CD4-positive, alpha-beta T cell treated with Interferon alpha-2 for 1 hour (primary cell): ENCODE data around the gene C15orf40.

Source experiments
- DNase-seq, 2 donors: peaks; one replicate each; pipeline ENCODE4 v3.0.0-alpha.2; 2020 to 2022

C15orf40 gene

GRCh38 chr15:82992436-82992998 lies 18.9 kb downstream of the C15orf40 start:
- DNase-seq = no peak

- peak in 1 of 2 donors; percentile 40 for DNase-seq
Observed at GRCh38 chr15:82986442-82986780, 25.0 kb downstream of the C15orf40 start.

GRCh38 chr15:82985688-82986441 lies 25.6 kb downstream of the C15orf40 start, which contains the start of gene RAMAC:
Gene RAMAC, plus strand, starts transcription at chr15:82986210. Its CDS starts 2,809 bp downstream, at chr15:82989019.
- peak; percentile 95 for DNase-seq

DNA sequence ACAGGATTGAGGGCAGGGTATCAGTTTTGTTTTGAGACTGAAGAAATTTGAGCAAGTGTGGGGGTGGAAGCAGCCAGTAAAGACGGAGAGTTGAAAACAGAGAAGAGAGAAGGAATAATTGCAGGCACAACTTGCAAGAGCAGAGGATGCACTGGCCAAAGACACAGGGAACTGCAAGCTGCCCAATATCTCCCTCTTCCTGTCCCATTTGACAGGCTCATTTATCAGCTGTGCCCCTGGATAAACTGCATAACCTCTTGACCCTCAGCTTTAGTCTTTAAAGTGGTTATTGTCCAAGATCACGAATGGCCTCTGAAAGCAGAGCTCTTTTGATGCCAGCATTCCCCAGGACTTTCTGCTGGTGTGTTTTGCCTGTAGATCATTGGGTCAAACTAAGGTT lies 30.5 kb downstream of the C15orf40 start:
- DNase-seq = no peak

GRCh38 chr15:82979726-82980125 lies 31.7 kb downstream of the C15orf40 start:
- DNase-seq = no peak

- DNase-seq = no peak
Observed at GRCh38 chr15:82978438-82978837, 33.0 kb downstream of the C15orf40 start.

- no peak for DNase-seq
Observed at GRCh38 chr15:82977076-82977475, 34.4 kb downstream of the C15orf40 start.

GRCh38 chr15:82972990-82973389 lies 38.4 kb downstream of the C15orf40 start:
- no peak for DNase-seq

- DNase-seq = no peak
Observed at GRCh38 chr15:82971218-82971984, 40.0 kb downstream of the C15orf40 start.

GRCh38 chr15:82970696-82971095 lies 40.7 kb downstream of the C15orf40 start:
- DNase-seq = no peak

DNA sequence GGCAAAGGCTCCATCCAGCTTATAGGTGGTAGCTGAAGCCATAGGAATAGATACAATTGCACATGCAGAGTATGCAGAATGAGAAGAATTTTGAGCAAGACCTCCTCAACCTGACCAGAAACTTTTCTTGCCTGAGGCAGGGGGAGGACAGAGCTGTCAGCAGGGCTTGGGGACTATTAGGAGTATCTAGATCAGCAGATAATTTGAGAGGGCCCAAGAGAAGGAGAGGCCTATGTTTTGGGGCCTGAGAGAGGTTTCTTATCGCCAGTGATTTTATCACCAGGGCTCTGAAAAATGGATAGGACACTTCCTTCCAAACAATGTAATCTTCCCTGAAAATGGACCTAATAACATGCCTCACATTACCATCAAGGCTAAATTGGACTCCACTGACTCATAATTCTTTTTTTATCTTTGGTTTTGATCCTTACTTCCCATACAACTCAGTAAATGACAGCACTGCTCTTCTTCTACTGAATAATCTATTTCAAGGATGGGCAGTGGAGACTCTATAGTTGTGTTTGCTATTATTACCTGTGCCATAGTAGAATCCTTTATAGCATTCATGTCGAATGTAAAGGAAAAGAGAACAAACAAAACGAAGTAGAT lies 41.3 kb downstream of the C15orf40 start:
- DNase-seq = no peak

DNA sequence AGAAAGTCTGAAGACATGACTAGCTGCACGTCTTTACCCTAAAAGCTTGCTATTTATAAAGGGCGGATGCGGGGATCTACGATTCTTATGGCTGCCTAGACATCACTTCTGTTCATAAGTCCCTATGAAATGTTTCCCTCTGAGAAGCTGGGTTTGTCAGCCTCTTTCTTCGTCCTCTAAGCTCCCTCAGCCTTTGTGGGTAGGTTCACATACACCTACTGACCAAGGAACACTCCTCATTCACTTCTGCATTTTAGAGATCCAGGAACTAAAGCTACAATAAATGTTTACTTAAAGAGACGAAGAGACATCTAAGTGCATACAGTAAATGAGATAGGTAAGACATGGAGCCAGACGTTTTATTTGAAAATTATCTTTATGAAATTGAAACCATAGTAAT lies 42.1 kb downstream of the C15orf40 start:
- DNase-seq = no peak

DNA sequence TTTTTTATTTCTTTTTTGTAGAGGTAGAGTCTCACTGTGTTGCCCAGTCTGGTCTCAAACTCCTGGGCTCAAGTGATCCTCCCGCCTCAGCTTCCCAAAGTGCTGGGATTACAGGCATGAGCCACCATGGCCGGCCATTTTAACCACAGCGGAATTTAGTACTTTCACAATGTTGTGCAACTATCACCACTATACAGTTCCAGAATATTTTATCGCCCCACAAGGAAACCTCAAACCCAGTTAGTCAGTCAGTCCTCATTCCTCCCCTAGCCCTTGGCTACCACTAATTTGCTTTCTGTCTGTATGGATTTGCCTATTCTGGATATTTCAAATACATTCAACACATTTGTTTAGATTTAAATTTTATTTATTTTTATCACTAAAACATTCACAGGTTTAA lies 43.4 kb downstream of the C15orf40 start:
- DNase-seq = no peak

GRCh38 chr15:82966671-82967071 lies 44.8 kb downstream of the C15orf40 start:
- DNase-seq = no peak

- no peak for DNase-seq
Observed at GRCh38 chr15:82964890-82965289, 46.5 kb downstream of the C15orf40 start.

DNA sequence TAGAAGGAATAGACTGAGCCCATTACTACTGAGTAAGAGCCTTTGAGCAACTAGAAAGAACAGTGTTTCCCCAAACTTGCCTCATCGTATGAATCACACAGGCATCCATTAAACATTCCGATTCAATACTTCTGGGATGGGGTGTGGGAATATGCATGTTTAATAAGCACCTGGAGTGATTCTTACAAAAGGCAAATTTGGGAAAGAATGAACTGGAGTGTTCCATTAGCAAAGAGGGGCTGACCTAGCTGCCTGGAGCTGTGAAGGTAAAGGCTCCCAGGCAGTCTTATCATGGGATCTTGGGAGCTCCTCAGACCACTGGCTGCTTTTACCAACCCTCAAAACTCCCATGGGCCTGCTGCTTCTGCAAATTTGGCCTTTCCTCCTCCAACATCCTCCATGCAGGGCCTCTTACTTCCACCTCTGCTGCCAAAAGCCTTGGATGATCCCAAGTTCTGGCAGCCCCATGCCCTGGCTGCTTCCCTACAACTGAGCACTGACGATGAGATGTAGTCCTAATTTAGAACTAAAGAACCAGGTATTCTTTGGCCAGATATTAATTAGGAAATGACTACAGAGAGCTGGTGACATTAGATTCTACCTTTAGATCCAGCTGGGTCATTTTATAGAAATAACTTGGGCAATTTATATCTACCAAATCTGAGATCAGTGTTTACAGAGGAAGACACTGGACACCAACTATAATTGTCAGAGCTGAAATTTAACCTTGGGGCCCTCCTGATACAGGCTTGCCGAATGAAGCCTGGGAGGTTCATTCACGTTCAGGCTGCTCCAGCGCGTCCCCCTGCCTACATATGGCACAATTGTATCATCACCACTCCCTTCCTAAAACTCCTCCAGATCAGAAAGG lies 47.7 kb downstream of the C15orf40 start:
- no peak for DNase-seq

DNA sequence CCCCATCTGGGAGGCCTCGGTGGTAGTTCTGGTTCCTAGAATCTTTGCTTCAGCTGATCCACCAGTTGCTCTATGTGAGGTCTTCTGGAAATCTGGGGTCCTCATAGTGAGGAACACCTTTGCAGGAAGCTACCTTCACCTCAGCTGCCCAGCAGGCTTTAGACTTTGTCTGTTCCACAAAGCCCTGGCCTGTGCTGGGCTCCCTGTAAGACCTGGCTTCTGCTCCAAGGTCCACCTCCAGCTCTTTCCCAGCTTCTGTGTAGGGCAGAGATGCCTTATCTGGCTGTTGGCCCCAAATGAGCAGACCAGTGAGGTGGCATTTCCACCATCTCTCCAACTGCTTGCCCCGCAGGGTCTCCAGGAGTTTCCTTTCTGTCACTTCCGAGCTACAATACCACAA lies 50.7 kb downstream of the C15orf40 start:
- no peak for DNase-seq

DNA sequence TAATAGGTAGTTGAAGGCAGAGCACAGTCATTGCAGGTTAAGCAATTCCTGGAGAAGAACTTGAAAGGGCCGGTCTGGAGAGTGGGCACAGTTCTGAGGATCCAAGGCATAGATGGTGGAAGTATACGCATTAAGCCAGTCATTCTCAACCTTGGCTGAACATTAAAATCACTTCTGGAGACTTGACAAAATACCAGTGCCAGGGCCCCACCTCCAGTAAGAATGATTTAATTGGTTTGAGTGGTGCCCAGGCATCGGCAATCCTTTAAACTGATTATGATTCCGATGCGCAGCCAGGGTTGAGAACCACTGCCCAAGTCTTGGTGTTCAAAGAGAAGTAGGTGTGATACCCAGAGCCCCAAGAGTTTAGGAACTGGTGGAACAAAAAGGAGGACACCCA lies 52.0 kb downstream of the C15orf40 start:
- DNase-seq = no peak

GRCh38 chr15:82958638-82959037 lies 52.8 kb downstream of the C15orf40 start:
- DNase-seq = no peak

GRCh38 chr15:82952158-82953081 lies 59.0 kb downstream of the C15orf40 start, which contains the start of gene HOMER2:
Gene HOMER2, minus strand, starts transcription at chr15:82952720. Its CDS starts 185 bp downstream, at chr15:82952535.
- DNase-seq = peak in 1 of 2 donors; percentile 3

- no peak for DNase-seq
Observed at GRCh38 chr15:82951472-82952157, 59.8 kb downstream of the C15orf40 start.
